ENCODE measurements around the gene MORC2.

MORC2 gene

DNA sequence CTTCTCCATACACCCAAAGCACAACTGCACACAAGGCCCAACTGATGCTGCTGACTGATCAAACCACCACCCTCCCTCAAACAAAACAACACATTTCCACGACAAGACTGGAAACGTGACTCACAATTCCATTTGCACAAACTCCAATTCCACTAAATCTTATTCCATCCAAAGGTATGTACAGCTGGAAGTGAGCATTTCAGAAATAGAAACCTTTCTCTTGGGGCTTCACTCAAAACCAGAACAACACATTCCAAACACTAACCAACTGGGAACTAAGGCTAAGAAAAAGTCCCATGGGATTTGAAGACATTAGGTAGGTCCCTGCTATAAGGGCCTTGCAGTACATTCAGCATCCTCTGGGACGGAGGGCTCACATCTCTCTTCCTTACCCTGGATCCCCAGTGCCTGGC lies 19.6 kb downstream of the MORC2 start:
- DNase-seq = no peak

DNA sequence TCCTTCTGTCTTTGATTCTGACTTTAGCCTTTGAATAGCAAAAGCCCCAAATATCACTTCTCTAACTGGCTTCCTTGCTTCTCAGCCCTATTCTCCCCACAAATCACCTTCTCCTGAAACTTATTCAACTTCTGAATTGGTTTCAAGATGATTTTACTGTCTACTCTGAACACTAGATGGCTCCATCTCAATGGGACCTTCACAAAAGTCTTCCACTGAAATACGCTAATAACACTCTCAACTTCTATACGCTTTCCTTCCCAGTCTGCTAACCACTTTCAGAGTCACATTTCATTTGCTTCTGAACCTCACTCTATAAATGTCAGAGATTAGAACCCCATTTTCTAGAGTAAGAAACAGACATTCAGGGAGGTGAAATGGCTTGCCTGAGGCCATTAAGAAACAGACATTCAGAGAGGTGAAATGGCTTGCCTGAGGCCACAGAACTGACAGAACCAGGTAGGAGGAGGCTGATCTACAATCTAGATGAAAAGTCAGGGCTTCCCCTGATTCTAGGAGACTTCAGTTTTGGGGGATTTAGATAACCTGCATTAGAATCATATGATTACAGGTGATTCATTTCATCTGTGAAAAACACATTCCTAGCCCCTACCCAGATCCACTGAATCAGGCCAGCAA lies 20.6 kb downstream of the MORC2 start:
- no peak for DNase-seq

DNA sequence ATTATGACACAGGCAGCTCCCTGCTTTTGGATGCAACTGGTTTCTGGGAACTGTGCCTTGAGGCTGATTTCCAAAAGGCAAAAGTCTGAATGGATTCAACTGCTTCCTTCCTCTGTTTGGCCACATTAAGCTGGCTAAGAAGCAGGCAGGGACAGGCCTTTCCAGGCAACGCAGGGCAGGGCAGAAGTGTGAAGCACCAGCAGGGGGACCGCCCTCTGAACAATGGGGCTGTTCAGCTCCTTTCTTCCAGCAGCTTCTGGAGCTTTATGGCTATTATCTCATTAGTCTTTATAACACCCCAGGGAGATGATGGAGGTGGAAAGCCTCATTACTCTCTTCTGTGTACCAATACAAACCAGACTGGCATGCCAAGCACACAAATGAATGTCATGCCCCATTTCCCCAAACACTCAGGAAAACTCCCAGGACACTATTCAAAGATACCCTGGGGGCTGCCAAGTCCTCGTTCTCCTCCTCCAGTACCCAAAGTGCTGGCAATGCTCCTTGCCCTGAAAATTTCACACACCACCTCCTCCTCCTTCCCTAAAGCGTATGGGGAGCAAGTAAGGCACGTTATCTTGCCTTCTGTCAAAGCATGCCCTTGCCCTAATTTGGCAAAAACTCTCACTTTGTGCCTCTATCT lies 21.3 kb downstream of the MORC2 start:
- DNase-seq = no peak

DNA sequence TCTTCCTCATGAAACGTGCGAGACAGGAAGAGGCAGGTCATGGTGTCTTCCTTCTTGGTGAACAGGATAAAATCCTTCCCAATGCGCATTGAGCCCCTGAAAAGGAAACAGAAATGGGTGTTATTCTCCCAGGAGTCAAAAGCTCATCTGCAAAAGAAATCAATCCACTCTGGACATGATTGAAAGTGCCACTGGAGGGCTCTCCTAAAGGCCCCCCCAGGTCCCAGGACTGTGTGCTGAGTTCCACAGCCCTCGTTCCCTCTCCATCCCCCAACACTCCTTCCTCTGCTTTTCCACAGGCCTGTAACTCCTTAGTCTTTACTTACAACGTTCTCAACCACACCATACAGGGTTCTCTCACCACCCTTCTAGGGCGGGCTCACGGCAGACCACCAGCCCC lies 22.2 kb downstream of the MORC2 start:
- DNase-seq = no peak

DNA sequence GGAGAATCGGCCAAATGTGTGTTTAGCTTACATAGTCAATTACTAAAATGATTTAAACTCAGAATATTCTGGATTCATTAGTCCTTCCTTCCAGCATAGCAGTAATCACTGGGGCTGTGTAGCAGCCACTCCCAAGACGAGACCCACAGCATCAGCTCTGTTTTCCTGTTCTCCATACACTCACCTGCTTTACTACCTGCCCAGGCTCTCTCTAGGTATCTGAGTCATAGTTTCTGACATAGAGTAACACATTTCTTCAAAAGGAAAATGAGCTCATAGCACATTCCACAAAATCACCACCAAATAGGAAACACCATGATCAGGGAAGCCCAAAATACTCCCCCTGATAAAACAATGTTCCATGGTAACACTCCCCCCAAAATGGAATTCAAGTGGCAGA lies 22.9 kb downstream of the MORC2 start:
- DNase-seq = no peak

DNA sequence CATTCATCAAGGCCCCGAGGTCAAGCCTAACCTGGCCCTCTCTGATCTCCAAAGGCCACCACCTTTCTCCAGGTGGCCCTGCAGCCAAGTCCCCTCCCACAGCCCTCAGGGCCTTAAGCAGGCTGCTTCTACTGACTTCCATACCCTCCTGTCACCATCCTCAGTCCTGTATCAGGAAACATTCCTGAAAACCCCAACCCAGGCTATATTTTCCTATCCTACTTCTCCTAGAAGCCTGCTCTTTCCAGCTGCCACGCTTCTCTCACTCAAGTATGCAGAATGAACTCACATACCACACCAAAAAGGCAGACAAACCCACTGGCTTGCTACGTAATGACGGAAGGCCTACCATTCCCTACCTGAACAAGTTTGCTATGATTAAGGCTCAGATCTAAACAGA lies 23.6 kb downstream of the MORC2 start:
- DNase-seq = no peak

DNA sequence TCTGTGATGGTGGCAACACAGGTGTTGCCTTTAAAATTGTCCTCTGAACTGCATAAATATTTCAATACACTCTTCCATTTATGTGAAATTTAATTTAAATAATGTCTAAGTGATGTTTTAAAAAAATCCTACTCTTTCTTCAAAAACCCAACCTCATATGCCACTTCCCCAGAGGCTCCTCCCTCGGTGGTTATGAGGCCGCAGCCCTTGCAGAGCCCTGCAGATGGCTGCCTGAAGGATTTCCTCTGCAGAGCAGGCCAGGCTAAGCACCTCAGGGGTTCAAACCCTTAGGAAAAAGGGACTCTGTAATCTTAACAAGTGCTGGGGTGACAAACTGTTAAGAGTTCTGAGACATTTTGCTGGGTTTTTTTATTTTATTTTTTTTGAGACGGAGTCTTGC lies 25.2 kb downstream of the MORC2 start:
- peak; percentile 49 for DNase-seq

DNA sequence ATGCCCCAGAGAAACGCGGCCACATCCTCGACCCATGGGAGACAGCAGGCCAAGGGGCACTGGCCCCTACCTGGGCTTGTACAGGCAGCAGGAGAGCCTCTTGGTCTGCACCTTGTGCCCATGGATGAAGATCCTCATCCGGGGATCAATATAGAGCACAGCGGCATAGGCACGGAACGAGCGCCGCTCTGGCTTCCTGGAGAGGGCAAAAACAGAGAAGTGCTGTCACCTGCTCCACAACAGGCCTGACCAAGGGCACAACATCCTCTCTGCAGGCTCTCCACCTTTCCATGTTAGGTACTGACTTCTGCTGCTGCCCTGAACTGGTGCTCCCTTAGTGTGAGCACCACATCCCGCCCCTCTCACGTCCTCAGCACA lies 27.2 kb downstream of the MORC2 start:
- DNase-seq = no peak

DNA sequence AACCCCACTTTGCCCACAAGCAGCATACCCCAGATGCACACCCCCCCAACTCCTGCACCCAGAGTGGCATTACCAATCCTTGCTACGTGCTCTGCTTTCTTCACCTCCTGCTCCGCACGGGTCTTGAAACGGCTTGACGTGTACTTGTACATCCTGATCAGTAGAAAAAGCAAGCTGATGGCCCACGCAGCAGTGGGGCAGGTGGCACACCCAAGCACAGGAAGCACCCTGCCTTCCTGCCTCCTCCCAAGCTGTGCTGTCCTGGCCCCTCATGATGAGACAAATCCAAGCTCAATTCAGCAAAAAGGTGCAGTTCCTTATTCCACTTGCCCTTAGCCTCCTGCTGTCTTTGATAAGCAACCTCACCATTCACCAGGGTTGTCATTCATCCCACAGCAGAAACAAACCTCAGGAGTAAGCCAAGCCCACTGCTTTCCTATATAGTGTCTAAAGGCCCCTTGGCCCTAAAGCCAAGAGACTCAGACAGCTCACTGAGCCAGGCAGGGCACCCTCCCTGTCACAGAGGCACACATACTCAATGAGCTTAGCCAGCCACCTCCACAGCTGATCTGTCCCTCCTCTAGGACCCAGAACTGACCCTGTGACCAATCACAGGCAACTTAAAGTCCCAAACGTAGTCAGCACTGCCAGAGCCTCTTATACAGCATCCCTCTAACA lies 27.8 kb downstream of the MORC2 start:
- peak; percentile 48 for DNase-seq

DNA sequence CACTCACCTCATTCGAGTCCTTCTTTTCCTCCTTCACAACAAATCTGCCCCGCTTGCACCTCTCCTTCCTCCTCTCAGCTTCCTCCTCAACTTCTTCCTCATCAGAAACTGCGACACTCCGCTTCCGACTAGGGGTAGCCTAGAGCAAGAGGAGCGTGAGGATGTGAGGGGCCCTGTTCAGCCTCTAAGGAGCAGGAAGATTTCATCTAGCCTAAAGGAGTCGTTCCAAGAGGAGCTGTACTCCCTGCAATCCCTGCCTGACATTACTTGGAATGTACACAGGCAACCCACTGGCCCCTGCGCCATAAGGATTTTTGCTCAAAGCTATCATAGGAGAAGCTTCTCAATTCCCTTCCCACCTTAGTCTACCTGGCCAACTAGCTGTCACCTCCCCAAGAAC lies 34.5 kb downstream of the MORC2 start:
- no peak for DNase-seq

DNA sequence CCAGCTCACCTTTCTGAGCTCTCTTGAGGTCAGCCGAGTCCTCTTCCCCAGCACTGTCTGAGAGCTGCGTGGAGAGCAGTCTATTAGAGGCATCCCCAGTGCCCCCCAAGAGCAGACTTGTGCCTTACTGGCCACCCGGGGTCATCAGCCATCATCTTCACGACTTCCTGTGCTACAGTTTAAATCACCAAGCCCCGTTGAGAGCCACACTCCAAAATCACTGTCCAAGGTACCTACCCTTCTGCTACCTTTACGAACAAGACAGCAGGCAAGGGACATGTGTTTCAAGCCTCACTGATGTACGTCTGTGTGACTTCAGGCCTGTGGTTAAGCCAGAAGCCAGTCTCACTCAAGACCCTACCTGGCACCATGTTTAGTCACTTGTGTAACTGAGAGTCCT lies 35.1 kb downstream of the MORC2 start:
- no peak for DNase-seq

DNA sequence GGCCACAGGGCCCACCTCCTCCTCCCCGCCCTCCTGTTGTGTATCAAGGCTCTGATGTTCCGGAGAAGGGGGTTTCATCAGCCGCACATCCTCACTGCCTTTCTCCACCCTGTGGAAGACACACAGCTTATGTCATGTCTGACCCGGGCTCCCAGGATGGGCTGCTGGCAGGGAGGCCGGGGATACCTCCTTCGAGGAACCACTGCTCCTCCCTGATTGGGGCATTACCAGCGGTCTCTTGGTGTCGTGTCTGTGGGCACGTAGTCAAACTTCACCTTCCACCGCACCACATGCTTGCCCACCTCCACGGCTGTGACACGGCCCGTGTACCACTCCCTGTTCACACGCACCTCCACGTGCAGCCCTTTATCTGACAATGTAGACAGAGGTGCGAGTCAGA lies 35.9 kb downstream of the MORC2 start:
- no peak for DNase-seq

DNA sequence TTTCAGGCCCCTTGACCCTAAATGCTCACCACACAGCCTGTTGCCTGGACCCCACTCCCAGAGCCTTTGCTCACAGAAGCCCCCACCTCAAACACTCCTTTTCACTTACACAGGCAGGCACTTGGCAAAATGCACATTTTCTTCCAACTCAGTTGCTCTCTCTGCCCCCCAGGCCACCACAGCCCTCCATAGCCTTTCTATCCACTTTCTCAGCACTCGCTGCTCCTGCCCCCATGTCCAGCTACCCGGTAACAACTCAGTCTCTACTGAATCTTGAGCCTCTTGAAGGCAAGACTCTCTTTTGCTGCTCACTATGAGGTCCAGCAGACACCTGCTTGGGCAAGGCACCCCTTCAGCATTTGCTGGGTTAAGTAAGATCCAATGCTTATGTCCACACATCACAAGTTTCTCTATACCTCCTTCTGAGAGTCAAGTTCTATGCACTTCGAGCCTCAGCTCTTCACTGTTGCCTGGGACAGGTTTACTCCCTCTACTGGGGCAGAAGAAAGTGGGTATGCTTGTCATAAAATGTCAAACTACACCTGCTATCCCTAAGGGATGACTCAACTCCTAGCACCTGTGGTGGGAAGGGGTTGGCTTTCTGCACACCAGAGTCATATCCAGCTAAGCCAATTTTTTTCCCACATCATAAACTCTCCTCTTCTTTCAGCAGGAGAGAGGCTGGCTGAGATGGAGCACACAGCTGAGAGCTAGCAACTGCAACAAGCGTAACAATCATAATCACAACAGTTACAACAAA lies 36.9 kb downstream of the MORC2 start:
- DNase-seq = no peak

DNA sequence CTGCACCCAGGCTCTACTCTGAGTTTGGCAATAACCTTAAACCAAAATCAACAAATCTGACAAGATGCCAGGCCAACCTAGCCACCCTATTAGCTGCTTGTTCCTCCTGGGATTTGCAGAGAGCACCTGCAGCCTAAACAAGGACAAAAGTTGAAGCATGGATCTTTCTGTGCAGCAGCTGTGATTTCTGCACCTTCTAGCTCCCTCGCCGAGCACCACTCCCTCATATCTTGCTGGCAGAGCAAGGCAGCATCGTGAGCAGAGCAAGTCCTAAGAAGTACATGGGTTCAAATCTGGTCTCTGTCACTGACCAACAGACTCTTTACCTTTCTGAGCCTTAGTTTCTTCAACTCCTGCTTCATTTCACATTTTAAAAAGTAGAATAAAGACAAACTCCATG lies 38.3 kb downstream of the MORC2 start:
- no peak for DNase-seq

DNA sequence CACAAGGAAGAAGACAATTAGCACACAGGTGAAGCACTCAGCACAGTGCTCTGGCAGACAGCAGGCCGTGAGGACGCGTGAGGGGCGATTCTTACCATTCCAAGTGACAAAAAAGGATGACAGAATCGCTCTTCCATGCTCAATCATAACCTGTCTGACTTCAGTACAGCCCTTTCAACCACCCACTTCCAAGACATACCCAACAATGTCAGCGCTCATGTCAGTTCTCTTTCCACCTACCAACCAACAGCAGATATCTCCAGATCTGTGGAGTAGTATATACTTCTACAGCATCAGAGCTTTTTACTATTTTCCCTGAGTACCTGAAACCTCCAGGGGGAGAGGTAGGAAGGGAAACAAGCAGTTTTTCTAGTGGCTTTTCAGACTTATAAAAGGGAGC lies 40.2 kb downstream of the MORC2 start:
- DNase-seq = no peak

DNA sequence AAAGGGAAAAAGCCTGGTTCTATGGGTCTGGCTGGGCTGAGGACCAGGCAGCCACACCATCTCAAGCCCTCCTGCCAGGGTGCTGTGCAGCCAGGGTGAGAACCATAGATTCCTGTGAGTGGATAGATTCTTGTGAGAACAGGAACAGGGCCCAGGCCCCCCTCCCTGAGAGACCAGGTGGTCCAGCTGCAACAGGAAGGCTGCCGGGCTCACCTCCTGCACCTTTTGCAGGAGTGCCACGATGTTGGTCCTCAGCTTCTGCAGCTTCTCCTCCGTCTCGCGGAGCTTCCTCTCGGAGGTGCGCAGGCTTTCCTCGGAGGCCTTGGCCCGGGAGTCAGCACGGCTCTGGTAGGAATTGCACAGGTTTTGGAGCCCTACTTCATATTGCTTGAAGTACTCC lies 40.8 kb downstream of the MORC2 start:
- DNase-seq = no peak

DNA sequence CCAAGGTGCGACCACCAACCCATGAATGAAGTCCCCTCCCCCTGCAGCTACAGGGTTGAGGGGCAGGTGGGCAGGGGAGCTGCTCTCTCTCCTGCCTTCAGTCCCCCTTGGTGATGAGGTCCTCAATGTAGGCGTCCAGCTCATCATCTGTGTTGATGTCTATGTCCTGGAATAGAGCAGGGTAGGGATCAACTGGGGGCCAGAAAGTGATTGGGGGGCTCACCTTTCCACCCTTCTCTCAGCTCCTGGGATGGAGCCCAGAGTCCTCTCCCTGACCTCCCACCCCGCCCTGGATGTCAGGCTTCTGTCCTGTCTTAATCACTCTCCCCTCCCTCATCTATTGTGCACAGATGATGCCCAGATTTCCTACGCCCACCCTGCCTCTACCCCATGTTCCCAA lies 41.9 kb downstream of the MORC2 start:
- no peak for DNase-seq

DNA sequence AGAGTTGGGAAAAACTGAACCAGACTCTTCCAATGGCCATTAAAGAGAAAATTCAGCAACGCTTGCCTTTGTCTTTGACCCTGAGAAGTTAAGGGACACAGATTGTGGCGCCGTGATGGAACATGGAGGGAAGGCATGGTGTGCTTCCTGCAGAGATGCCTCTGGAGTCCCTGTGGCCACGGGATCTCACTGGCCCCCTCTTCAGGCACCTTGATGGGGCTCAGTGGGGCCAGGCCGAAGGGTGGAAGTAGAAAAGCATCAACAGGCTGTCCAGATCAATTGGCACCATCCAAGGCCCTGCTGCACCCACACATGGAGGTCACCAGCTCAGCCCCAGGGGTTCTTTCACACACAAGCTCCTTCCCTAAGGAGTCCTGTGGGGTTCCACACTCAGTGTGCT lies 42.9 kb downstream of the MORC2 start:
- no peak for DNase-seq

DNA sequence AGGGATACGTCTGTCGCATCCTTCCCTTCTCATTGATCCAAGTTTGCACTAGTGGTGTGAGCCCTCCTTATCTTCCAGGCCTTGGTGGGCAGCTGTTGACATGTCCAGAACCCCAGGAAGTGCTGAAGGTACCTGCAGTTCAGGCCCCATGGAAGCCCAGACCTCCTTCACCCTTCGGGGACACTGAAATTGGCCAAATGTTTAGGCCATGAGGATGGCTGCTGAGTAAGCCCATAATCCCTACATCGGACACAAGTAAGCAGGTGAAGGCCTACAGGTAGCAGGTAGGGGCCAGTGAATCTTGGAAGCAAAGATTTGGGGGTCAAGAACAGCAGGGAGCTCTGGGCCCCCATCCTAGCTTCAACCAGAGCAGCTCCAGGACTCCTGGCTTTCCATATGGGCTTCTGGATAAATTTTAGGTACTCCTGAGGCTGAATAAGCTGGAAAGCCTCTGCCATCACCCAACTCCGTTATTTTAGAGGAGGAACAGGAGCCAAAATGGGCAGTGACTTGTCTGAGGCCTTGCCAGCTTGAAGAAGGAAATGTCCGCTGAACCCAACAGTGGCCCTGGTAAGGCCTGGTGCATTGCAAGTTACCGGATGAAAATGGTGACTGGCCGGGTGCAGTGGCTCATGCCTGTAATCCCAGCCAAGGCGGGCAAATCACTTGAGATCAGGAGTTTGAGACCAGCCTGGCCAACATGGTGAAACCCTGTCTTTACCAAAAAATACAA lies 45.2 kb downstream of the MORC2 start:
- DNase-seq = no peak

DNA sequence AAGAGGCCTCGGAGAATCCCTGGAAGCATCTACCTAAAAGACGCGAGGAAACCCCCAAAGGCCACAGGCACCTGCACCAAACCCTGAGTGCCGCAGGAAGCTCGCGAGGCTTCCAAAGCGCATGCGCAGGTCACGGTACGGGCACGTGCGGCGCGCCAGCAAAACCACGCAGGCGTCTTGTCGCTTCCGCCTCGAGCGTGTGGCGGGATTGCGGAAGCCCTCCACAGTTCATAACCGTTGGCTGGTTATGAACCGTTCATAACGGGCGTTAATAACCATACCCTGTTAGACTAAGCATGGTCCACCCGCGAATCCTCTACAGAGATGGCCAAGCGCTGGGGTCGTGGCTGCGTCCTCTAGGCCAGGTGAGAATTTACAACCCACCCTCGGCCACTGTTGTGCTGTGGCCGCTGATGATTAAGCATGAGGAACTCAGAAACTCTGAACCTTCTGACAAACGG lies 46.4 kb downstream of the MORC2 start:
- DNase-seq = peak; percentile 75

DNA sequence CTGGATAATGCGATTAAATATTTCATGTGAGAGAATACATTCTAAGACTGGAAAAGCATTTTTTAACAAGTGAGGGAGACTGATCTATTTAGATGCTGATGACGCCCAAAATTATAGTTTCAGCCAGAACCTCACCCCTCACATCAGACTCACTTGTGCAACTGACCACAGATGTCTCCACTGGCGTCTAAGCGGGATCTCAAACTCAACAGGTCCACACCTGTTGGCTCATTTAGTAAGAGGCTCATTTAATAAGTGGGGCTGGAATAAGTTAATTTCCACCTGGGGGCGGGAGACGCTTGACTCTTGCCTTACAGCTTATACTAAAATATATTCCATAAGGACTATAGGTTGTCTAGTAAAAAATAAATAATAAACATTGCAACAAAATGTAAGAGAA lies 47.5 kb downstream of the MORC2 start:
- no peak for DNase-seq

DNA sequence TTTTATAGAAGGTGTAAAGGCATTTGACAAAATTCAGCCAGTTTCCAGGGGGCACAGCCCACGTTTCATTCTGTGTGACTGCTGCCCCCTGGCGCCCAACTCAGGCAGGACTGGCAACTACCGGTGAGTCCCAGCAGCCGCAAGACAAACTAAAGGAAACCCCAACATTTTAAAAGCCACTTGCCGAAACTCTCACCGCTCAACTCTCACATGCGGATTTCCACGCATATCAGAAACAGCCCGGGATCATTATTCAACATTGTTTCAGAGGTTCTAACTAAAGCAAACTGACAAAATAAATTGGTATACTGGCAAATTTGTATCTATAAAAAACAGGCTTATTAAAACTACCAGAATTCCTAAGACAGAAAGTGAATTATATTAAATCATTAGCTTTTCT lies 48.2 kb downstream of the MORC2 start:
- DNase-seq = peak; percentile 85

DNA sequence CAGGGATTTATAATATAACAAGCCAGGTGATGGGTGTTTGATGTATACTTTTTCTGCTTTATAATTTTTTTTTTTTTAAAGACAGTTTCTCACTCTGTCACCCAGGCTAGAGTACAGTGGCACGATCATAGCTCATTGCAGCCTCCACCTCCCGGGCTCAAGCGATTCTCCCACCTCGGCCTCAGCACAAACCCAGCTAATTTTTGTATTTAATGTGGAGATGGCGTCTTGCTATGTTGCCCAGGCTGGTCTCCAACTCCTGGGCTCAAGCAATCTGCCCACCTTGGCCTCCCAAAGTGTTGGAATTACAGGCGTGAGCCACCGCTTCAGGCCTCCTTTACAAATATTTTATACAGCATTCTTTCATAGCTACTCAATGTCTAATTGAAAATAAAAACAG lies 48.6 kb downstream of the MORC2 start:
- no peak for DNase-seq

All from activated naive CD4-positive, alpha-beta T cell treated with Interleukin-2 at 50 U/mL for 16 hours (primary cell).